Caki2 (cell line): ENCODE measurements around the gene ADH1B. TPM values are rescaled to one million over a fixed set of nuclear protein-coding genes. Genes with fewer than 3 reads are reported as not detected.
"Not testable (repeated sequence)": the region's sequence is repeated elsewhere in the genome, so short reads cannot be mapped to it uniquely, and the experiment has no call there.

Experiments used
- DNase-seq: peaks from one replicate; pipeline ENCODE4 v3.0.0-alpha.2; 2015; ENCODE audit warnings: low read depth
- in situ Hi-C: cut with HindIII; loops from 2 replicates; pipeline ENCODE4 v1.10.0; 2016; ENCODE audit warnings: low sequenced_read_pairs, low pct_unique_long_range_greater_than_20kb, mixed read lengths
- total RNA-seq: library from RNA; depleted of rRNA; stranded (reverse); fragments of >200 nt; shearing (Covaris generic); gene quantifications from 2 replicates; pipeline ENCODE4 v1.2.3, GENCODE V29; 2014; ENCODE audit warnings: low replicate concordance

ADH1B gene
- total RNA-seq, 1 experiment from 2014 or later = not detected

- in situ Hi-C loops = no loop called here
- DNase-seq = no peak
These were observed 13.7 kb upstream of the ADH1B start for GRCh38 chr4:99334880-99335279.

DNA sequence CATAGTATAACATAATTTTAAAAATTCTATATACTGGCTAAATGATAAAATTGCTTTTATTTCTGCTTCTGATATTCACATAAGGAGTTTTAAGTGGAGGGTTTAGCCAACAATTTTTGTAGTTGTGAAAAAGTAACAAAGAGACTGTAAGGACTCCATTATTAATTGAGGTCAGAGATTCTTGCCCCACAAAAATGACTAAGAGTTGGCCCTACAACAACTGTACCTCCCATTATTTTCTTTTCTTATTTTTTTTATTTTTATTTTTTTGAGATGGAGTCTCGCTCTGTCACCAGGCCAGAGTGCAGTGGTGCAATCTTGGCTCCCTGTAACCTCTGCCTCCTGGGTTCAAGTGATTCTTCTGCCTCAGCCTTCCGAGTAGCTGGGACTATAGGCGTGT lies 9.4 kb upstream of the ADH1B start:
- in situ Hi-C loops = no loop called here
- no peak for DNase-seq

DNA sequence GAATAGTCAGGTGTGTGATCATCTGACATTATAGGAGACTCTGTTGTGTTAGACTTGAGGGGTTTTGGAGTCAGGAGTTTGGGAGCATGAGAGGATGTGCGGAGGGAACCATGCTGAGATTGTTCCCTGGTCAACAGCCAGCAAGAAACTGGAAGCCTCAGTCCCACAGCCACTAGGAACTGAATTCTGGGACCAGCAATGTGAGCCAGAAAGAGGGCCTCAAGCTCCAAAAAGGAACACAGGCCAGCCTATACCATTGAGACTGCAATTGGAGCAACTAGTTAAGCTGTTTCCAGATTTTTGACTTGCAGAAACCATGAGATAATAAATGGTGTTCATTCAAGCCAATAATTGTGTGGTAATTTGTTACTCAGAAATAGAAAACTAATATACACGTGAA lies 8.7 kb upstream of the ADH1B start:
- in situ Hi-C loops = no loop called here

DNA sequence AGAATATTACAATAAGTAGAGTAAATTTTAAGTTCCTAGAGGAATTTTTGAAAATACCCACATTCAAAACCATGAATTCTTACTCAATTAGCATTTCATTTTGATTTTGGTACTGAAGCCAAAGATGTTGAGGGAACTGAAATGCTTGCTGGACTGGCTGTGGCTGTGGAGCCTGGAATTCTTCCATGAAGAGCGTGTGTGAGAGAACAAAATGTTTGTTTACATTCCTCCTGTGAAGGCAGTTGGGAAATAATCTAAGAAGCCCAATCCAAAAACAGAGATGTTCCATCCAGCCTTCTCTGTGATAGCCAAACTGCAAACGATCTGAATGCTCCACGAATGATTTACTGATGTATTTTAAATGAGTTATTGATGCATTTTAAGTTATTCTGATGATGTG lies 3.8 kb upstream of the ADH1B start:
- no peak for DNase-seq
- in situ Hi-C loops = no loop called here

More for the DNA sequence above, 8.7 kb upstream of the ADH1B start:
- DNase-seq = no peak

- in situ Hi-C loops = no loop called here
- DNase-seq = no peak
These were observed 3.2 kb upstream of the ADH1B start for GRCh38 chr4:99324361-99324760.

- DNase-seq = no peak
- in situ Hi-C loops = no loop called here
These were observed 2.6 kb upstream of the ADH1B start for GRCh38 chr4:99323756-99324155.

GRCh38 chr4:99317811-99318210 lies 3.4 kb downstream of the ADH1B start:
- DNase-seq, in situ Hi-C loops: not testable (repeated sequence)

DNA sequence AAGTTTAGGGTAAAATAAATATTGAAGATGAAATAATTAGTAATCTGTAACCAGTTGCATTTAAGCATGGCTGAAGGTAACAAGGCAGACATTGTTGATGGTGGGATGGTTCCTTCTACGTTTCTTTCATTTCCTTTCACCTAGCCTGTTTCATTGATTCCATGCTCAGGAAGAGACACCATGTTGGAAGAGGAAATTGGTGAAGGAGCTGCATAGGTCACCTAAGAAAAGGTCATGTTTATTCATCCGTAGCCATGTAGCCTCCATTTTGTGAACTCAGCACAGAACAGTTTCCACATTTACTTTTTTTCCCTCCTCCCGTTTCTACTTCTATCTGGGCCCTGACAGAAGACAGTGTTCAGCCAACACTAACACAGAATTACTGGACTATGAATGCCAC lies 3.8 kb downstream of the ADH1B start:
- no peak for DNase-seq
- in situ Hi-C loops = no loop called here

- in situ Hi-C loops = no loop called here
- no peak for DNase-seq
These were observed 5.4 kb downstream of the ADH1B start for GRCh38 chr4:99315839-99316238.

DNA sequence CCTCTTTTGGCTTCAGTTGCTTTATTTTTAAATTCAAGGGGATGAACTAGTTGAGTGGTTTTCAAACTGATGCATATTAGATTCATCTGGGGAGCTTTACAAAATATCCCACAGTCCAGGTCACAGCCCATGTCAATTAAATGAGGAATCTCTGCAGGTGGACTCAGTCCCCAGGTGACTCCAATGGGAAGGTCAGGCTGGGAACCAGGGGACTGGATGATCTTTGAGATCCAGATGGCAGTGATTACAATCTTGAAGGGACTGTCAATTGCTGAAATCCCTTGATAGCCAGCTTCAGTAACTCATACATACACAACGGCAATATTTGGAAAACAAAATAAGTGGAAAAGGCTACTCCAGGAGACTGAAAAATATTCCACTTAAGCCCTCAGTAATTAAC lies 7.0 kb downstream of the ADH1B start:
- in situ Hi-C loops = no loop called here
- DNase-seq = no peak

- no peak for DNase-seq
- in situ Hi-C loops = no loop called here
These were observed 10.8 kb downstream of the ADH1B start for GRCh38 chr4:99310389-99310788.

DNA sequence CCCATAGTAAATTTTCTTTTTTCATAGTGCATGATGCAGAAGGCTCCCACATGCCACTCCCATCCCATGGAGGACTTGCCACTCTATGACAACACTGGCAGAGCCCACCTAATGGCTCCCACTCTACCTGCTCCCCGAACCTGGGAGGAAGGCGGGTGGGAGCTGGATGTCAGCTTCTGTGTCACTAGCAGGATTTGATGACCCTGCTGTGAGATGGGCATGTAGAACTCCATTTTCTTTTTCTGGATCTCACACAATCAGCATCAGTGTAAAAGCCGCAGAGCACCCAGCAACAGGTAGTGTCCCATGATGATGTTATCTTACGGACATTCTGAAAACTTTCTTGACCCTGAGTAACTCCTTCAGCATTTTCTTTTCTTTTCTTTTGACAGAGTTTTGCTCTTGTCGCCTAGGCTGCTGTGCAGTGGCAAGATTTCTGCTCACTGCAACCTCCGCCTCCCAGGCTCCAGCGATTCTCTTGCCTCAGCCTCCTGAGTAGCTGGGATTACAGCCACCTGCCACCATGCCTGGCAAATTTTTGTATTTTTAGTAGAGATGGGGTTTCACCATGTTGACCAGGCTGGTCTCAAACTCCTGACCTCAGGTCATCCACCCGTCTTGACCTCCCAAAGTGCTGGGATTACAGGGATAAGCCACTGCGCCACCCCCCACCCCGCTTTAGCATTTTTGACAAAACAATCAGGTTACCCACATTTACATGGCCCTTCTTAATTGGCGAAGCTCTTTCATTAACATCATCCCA lies 15.4 kb downstream of the ADH1B start:
- in situ Hi-C loops = no loop called here
- no peak for DNase-seq

GRCh38 chr4:99301376-99302164 lies 19.6 kb downstream of the ADH1B start:
- in situ Hi-C loops = no loop called here
- DNase-seq = no peak

- in situ Hi-C loops = no loop called here
- no peak for DNase-seq
These were observed 20.3 kb downstream of the ADH1B start for GRCh38 chr4:99300934-99301333.

- in situ Hi-C loops = no loop called here
- DNase-seq = no peak
These were observed 27.8 kb downstream of the ADH1B start for GRCh38 chr4:99293357-99293756.

GRCh38 chr4:99290848-99291786 lies 30.1 kb downstream of the ADH1B start, which contains the start of gene ADH1A:
ADH1A (minus strand) TSS chr4:99290985; CDS start chr4:99290914, 71 bp downstream.
- no peak for DNase-seq
- in situ Hi-C loops = no loop called here

DNA sequence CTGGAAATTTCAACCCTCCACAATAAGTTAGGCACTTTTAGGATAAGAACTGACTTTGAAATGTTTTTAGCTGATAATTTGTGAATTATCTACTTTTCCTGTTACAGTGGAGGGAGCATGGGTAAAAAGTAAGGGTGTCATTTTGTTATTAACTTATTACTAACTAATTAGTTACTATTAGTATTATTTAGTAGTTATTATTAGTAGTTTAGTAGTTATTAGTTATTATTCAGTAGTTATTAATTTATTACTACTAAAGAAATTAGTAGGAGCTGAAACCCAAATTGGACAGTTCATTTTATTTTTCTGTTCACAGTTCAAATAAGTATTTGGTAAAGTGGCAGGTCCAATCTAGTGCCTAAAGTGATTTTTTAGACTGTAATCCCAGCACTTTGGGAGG lies 35.8 kb downstream of the ADH1B start:
- DNase-seq = no peak
- in situ Hi-C loops = no loop called here

- in situ Hi-C loops = no loop called here
- no peak for DNase-seq
These were observed 38.5 kb downstream of the ADH1B start for GRCh38 chr4:99282731-99283130.

DNA sequence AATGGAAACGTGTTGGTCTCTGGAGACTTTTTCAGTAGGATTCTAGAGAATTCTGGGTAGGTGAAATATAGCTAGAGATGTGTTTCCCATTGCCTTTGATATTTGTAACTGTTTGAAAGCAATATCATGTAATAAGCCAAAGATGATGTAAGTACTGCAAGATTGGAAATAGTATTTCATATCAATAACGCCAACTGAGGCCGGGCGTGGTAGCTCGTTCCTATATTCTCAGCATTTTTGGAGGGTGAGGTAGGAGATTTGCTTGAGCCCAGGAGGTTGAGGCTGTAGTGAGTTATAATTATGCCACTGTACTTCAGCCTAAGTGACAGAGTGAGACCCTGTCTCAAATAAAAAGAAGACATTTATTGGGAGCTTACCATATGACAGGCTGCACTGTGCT lies 39.9 kb downstream of the ADH1B start:
- in situ Hi-C loops = no loop called here
- no peak for DNase-seq
